IPS-18a (cell line): ENCODE data around the gene ZNF497.

ENCODE experiments used
- H3K27ac ChIP-seq: one replicate; pipeline ENCODE4 v1.5.1; 2013; ENCODE audit warnings: low read length
- H3K27me3 ChIP-seq: one replicate; pipeline ENCODE4 v1.6.1; 2013; ENCODE audit warnings: mild to moderate bottlenecking, low read length; ENCODE audit not compliant: control insufficient read depth, insufficient read depth
- H3K36me3 ChIP-seq: one replicate; pipeline ENCODE4 v1.6.1; 2013; ENCODE audit warnings: low read depth, low read length; ENCODE audit not compliant: control insufficient read depth
- H3K4me1 ChIP-seq: one replicate; pipeline ENCODE4 v1.6.1; 2013; ENCODE audit warnings: low read depth, low read length; ENCODE audit not compliant: control insufficient read depth
- H3K4me3 ChIP-seq: one replicate; pipeline ENCODE4 v1.5.1; 2013; ENCODE audit warnings: low read length
- H3K9ac ChIP-seq: one replicate; pipeline ENCODE4 v1.6.1; 2013; ENCODE audit warnings: mild to moderate bottlenecking, low read length, moderate library complexity
- H3K9me3 ChIP-seq: one replicate; pipeline ENCODE4 v1.6.1; 2013; ENCODE audit warnings: low read depth, low read length; ENCODE audit not compliant: control insufficient read depth

ZNF497 gene

DNA sequence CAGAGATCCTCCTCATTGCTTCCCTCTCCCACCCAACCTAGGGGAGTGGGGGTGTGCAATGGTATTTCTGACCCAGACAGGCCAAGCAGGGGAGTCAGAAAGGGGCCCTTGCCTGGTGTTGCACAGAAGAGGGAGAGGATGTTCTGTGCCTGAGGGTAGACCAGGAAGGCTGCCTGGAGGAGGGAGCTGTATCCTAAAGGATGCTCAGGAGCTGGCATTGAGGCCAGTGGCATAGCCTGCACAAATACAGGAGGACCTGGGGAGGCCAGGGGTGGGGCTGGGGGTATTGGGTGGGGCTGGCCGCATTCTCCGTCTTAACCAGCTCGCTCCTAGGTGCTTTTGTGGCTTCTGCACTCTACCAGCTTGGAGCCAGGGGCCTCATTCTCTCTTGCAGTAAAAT, 37.4 kb upstream of the ZNF497 start:
- Histone ChIP-seq H3K27ac (no peak overlapping the region), H3K4me1 (peaks cover 8% of the 10 kb centered on the region), H3K27me3 (peaks cover 8% of the 10 kb centered on the region), H3K4me3 (no peak overlapping the region), H3K9ac (no peak overlapping the region), H3K9me3 (no peaks in the 10 kb centered on the region), H3K36me3 (peaks cover 2% of the 10 kb centered on the region)

DNA sequence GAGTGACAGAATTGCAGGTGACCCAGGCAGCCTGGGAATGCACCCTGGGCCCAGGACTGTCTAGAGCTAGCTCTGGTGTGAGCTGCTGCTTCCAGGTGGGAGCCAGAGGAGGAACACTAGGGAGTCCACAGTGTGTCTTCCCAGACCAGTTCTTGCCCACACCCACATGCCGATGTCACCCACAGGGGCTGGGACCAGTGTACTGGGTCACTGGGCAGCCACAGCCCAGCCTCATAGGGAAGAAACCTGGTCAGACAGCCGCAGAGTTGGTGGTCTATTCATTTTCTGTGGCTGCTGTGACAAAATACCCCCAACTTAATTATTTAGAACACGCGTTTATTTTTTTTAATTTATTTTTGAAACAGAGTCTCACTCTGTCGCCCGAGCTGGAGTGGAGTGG, 36.0 kb upstream of the ZNF497 start:
- peaks cover 15% of the 10 kb centered on the region for H3K36me3 ChIP-seq
- H3K27ac ChIP-seq = no peak overlapping the region
- peaks cover 8% of the 10 kb centered on the region for H3K27me3 ChIP-seq
- H3K9me3 ChIP-seq = no peaks in the 10 kb centered on the region
- peaks cover 8% of the 10 kb centered on the region for H3K4me1 ChIP-seq
- no peak overlapping the region for H3K4me3 ChIP-seq
- no peak overlapping the region for H3K9ac ChIP-seq

DNA sequence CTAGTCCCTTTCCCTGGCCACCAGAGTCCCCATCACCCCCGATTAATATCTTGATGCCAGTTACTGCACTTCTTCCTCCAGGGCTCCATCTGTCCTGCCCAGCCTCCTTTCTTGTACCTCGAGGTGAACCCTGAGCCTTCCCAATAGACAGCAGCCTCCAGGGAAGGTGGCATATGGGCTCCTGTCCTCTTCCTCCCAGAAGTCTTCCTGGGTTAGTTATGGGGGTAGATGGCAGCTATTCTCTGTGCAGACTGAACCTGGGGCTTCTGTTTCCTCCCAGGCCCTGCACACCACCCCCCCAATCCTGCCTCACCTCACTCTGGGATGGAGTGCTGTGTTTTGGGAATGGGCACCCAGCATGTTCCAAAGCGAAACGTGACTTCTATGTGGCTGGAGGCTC, 35.5 kb upstream of the ZNF497 start:
- H3K27ac ChIP-seq = no peak overlapping the region
- peaks cover 8% of the 10 kb centered on the region for H3K27me3 ChIP-seq
- H3K9me3 ChIP-seq = no peaks in the 10 kb centered on the region
- no peak overlapping the region for H3K9ac ChIP-seq
- H3K4me3 ChIP-seq = no peak overlapping the region
- peaks cover 20% of the 10 kb centered on the region for H3K36me3 ChIP-seq
- peaks cover 8% of the 10 kb centered on the region for H3K4me1 ChIP-seq

DNA sequence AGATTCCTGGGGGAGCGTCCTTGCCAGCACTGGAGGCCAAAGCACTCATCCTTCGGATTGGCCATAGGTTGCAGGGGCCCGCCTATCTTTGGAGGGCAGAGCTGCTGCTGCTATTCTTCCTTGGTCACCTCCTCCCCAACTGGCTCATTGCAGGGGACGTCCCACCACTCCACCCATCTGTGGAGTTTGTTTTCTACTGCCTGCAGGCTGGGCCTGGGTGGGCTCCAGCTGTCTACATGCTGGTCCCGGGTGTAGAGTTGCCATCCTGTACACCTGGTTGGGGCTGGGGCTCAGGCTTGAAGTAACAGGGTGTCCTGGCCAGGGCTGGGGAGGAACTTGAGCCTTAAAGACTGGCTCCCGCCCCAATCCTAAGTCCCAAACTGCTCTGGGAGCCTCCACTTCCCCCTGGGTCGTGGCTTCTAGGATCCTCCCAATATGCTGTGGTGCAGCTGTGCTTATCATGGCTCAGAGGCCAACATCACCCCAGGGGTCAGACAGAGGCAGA, 35.0 kb upstream of the ZNF497 start:
- peaks cover 8% of the 10 kb centered on the region for H3K4me1 ChIP-seq
- peaks cover 25% of the 10 kb centered on the region for H3K36me3 ChIP-seq
- peaks cover 8% of the 10 kb centered on the region for H3K27me3 ChIP-seq
- H3K27ac ChIP-seq = no peak overlapping the region
- no peak overlapping the region for H3K4me3 ChIP-seq
- no peaks in the 10 kb centered on the region for H3K9me3 ChIP-seq
- H3K9ac ChIP-seq = no peak overlapping the region

DNA sequence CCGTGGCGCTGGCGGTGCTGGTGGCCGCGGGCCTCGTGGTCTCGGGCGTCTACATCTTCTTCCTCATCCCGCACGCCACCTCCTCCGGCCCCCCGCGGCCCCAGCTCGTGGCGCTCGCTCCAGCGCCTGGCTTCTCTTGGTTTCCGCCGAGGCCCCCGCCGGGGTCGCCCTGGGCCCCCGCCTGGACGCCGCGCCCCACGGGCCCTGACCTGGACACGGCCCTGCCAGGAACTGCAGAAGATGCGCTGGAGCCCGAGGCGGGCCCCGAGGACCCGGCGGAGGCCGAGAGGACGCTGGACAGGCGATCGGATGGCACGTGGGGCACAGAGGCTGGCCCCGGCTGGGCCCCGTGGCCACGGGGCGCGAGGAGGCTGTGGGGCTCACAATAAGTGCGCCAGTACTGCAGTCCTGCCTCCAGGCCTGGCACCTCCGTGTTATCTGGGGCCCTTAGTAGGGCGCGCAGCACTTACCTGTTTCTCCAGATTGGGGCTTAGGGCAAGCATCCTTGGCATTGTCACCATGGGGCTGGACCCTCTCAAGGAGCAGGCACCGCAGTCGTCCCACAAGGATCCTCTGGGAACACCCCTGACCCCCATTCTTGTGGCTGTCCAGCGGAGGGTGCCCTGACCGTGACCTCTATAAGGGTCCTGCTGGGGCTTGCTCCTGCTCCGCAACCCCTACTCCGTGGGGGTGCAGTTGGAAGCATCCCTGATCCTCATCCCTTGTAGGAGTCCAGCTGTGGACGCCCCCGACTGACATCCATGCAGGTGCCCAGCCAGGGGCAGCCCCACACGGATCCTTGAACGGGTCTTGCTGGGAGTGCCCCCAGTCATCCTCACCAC, 34.4 kb upstream of the ZNF497 start:
- Histone ChIP-seq H3K4me3 (peak overlapping the region; percentile 24), H3K4me1 (peaks cover 8% of the 10 kb centered on the region), H3K27ac (no peak overlapping the region), H3K9ac (no peak overlapping the region), H3K36me3 (peaks cover 29% of the 10 kb centered on the region), H3K9me3 (no peaks in the 10 kb centered on the region), H3K27me3 (peaks cover 8% of the 10 kb centered on the region)

DNA sequence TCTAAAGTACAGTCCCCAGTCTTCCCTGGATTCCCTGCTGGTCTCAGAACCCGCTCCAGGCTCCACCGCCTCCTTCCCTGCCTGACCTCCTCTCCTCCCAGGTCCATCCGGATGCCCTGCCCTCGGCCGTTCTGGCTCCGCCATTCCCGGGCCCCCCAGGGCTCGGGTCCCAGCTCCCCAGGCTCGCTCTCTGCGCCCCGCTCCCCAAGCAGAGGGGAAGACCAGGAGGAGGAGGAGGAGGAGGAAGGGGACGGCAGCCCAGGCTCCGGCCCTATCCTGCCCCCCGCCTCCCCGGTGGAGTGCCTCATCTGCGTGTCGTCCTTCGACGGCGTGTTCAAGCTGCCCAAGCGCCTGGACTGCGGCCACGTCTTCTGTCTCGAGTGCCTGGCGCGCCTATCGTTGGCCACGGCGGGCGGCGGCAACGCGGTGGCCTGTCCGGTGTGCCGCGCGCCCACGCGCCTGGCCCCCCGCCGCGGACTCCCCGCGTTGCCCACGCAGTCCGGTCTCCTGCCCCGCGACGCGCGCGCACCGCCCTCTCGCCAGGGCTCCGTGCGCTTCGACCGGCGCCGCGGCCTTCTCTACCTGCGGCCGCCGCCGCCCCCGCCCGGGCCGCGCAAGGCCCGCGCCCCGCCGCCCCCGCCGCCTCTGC, 33.6 kb upstream of the ZNF497 start:
- Histone ChIP-seq H3K36me3 (peaks cover 36% of the 10 kb centered on the region), H3K27ac (no peak overlapping the region)

DNA sequence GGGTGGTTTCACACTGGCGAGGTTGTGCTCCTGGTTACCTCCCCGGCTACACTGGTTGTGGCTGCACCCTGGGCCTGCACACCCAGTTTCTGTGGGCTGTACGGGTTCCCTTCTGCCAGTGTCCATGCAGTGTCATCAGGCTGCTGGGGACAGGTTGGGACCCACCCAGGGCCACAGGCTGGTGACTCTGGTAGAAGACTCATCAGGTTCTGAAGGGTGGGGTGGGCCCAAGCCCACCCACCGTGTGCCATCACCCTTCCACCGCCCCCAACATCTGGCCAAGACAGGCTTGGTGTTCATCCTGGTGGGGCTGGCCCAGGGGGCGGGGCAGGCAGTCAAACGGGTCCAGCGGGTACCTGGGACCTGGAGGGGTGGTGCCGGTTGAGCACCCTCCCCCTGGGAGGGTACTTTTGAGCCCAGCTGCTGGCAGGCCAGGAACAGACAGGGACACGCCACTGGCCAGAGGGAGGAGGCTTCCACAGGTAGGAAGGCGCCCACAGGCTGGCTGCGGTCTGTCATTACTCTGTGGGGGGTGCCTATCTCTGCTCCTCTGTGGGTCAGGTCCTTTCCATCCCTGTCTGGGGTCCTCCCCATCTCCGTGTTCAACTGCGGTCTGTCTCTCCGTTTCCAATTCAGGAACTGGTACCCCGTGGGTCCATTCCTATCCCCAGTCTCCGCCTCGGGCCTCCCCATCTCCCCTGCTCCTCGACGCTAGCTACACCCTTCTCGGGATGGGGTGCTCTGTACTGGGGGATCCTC, 32.8 kb upstream of the ZNF497 start, which contains the start of gene RNF225:
Gene RNF225 (plus strand): TSS at position 437 of the 759 bp plus-strand sequence. CDS start 434 bp downstream, outside the sequence.
- peak within 1 kb of the TSS; percentile 47 for H3K4me3 ChIP-seq
- peaks cover 2% of the 10 kb centered on the region for H3K4me1 ChIP-seq
- H3K27me3 ChIP-seq = peaks cover 8% of the 10 kb centered on the region
- no peak within 1 kb of the TSS for H3K27ac ChIP-seq
- H3K9ac ChIP-seq = no peak within 1 kb of the TSS
- no peaks in the 10 kb centered on the region for H3K9me3 ChIP-seq
- peaks cover 43% of the 10 kb centered on the region for H3K36me3 ChIP-seq

More for the DNA sequence above, 33.6 kb upstream of the ZNF497 start:
- Histone ChIP-seq H3K4me3 (peak overlapping the region; percentile 47), H3K9ac (no peak overlapping the region), H3K9me3 (no peaks in the 10 kb centered on the region), H3K4me1 (peaks cover 8% of the 10 kb centered on the region), H3K27me3 (peaks cover 8% of the 10 kb centered on the region)

DNA sequence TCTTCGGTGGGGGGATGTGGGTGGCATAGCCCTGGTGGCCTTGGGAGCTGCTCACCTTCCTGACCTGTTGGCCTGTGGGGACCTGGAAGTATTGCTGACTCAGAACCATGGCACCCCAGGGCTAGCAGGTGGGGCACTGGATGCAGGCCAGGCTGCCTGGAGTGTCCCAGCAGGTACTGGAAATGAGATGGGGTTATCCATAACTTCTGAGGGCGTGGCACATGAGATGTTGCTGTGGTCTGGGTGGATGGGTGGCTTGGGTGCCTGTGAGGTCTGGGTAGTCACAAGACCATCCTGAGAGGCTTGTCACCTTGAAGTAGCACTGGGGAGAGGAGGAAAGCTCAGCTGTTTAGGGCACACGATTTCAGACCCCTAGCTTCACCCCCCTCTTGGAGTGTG, 32.3 kb upstream of the ZNF497 start:
- Histone ChIP-seq H3K9ac (no peak overlapping the region), H3K27ac (no peak overlapping the region), H3K9me3 (no peaks in the 10 kb centered on the region), H3K36me3 (peaks cover 43% of the 10 kb centered on the region), H3K4me3 (no peak overlapping the region), H3K27me3 (peaks cover 8% of the 10 kb centered on the region), H3K4me1 (no peaks in the 10 kb centered on the region)

DNA sequence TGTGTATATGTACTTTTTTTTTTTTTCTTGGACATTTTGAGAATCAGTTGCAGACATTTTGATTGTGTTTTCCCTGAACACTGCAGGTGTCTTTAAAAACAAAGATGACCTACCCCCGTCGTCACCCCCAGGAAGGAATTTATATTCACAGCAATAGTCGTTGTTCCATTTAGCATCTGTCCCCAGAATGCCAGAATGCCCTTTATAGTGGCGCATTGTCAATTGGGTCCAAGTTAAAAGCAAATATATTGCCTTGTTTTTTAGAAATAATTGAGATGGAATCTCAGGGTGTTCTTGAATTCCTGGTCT, 31.1 kb upstream of the ZNF497 start:
- no peak overlapping the region for H3K9ac ChIP-seq
- peaks cover 8% of the 10 kb centered on the region for H3K27me3 ChIP-seq
- H3K36me3 ChIP-seq = peaks cover 50% of the 10 kb centered on the region
- H3K4me3 ChIP-seq = no peak overlapping the region
- H3K27ac ChIP-seq = no peak overlapping the region
- no peaks in the 10 kb centered on the region for H3K9me3 ChIP-seq
- H3K4me1 ChIP-seq = no peaks in the 10 kb centered on the region

DNA sequence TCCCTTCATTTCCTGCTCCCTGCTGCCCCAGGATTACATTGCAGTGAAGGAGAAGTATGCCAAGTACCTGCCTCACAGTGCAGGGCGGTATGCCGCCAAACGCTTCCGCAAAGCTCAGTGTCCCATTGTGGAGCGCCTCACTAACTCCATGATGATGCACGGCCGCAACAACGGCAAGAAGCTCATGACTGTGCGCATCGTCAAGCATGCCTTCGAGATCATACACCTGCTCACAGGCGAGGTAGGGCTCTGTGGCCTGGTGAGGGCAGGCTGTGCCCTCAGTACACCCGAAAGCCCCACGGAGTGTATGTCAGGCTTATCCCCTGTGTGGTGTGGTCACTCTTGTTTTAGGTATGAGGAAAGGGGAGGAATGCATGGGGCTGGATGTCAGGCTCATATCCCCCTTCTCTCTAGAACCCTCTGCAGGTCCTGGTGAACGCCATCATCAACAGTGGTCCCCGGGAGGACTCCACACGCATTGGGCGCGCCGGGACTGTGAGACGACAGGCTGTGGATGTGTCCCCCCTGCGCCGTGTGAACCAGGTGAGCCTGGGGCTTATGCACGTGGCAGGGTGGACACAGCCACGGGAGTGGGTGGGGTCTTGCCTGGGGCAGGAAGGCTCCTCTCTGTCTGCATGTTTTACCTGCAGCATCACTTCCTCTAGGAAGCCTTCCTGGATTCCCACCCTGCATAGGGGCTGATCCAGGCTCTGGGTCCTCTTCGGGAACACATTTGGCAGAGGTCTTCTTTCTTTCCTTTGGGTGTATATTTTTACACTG, 30.6 kb upstream of the ZNF497 start:
- H3K9ac ChIP-seq = no peak overlapping the region
- no peaks in the 10 kb centered on the region for H3K9me3 ChIP-seq
- peaks cover 56% of the 10 kb centered on the region for H3K36me3 ChIP-seq
- no peak overlapping the region for H3K27ac ChIP-seq
- H3K4me3 ChIP-seq = no peak overlapping the region
- H3K4me1 ChIP-seq = peaks cover 1% of the 10 kb centered on the region
- H3K27me3 ChIP-seq = peaks cover 8% of the 10 kb centered on the region

DNA sequence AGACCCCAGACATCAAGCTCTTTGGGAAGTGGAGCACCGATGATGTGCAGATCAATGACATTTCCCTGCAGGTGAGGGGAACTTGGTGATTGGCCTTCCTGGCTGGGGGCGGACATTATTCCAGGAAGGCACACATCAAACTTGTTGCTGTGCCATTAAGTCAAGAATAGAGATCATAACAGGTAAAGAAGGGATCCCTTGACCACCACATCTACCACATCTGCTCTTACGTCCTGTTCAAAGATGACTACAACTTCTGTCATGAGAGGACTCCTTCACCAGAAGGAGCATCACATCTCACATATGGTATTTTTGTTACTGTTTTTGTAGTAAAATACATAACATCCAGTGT, 25.6 kb upstream of the ZNF497 start:
- peak overlapping the region; percentile 80 for H3K4me3 ChIP-seq
- no peaks in the 10 kb centered on the region for H3K27me3 ChIP-seq
- peaks cover 38% of the 10 kb centered on the region for H3K36me3 ChIP-seq
- no peaks in the 10 kb centered on the region for H3K9me3 ChIP-seq
- H3K27ac ChIP-seq = no peak overlapping the region
- peaks cover 10% of the 10 kb centered on the region for H3K4me1 ChIP-seq
- H3K9ac ChIP-seq = peak overlapping the region; percentile 98
